Mesendoderm (in vitro differentiated cells): ENCODE data around the gene HMOX2.

Experiments used
- DNase-seq: peaks from one replicate; pipeline ENCODE4 v3.0.0; 2013
- H2AK5ac ChIP-seq: 2 replicates; pipeline ENCODE4 v1.6.1; 2013; ENCODE audit warnings: low read length, inconsistent platforms
- H2BK120ac ChIP-seq: 2 replicates; pipeline ENCODE4 v1.6.1; 2013; ENCODE audit warnings: low read depth, mild to moderate bottlenecking, low read length, moderate library complexity, mixed read lengths
- H2BK15ac ChIP-seq: replicated peaks from 2 replicates; pipeline ENCODE4 v1.6.1; 2013; ENCODE audit warnings: low read depth, mild to moderate bottlenecking, moderate library complexity
- H2BK5ac ChIP-seq: 2 replicates; pipeline ENCODE4 v1.6.1; 2013; ENCODE audit warnings: low read length, inconsistent platforms
- H3K18ac ChIP-seq: 2 replicates; pipeline ENCODE4 v1.6.1; 2013; ENCODE audit warnings: mild to moderate bottlenecking, low read length, mixed read lengths
- H3K23ac ChIP-seq: one replicate; pipeline ENCODE4 v1.6.1; 2013; ENCODE audit warnings: low read length
- H3K27ac ChIP-seq: 2 replicates; pipeline ENCODE4 v1.5.1; 2013; ENCODE audit warnings: low read depth, mild to moderate bottlenecking, inconsistent platforms, low read length, moderate library complexity
- H3K27me3 ChIP-seq: 2 replicates; pipeline ENCODE4 v1.6.1; 2013; ENCODE audit warnings: low read length, control low read depth, mild to moderate bottlenecking, inconsistent platforms; ENCODE audit not compliant: insufficient read depth, poor library complexity
- H3K36me3 ChIP-seq: 2 replicates; pipeline ENCODE4 v1.6.1; 2013; ENCODE audit warnings: low read length, inconsistent platforms; ENCODE audit not compliant: control insufficient read depth, insufficient read depth
- H3K4ac ChIP-seq: one replicate; pipeline ENCODE4 v1.6.1; 2013; ENCODE audit warnings: low read depth, mild to moderate bottlenecking, low read length, moderate library complexity
- H3K4me1 ChIP-seq: 2 replicates; pipeline ENCODE4 v1.6.1; 2013; ENCODE audit warnings: low read depth, low read length, inconsistent platforms; ENCODE audit not compliant: control insufficient read depth
- H3K4me2 ChIP-seq: 2 replicates; pipeline ENCODE4 v1.6.1; 2013; ENCODE audit warnings: low read length
- H3K4me3 ChIP-seq: 2 replicates; pipeline ENCODE4 v1.5.1; 2013; ENCODE audit warnings: mild to moderate bottlenecking, low read length
- H3K56ac ChIP-seq: one replicate; pipeline ENCODE4 v1.6.1; 2013; ENCODE audit warnings: low read length
- H3K79me1 ChIP-seq: 2 replicates; pipeline ENCODE4 v1.6.1; 2013; ENCODE audit warnings: low read length, inconsistent platforms
- H3K79me2 ChIP-seq: 2 replicates; pipeline ENCODE4 v1.6.1; 2013; ENCODE audit warnings: mild to moderate bottlenecking, low read length; ENCODE audit not compliant: control insufficient read depth, insufficient read depth
- H3K9ac ChIP-seq: 2 replicates; pipeline ENCODE4 v1.6.1; 2013; ENCODE audit warnings: low read length, inconsistent platforms
- H4K5ac ChIP-seq: one replicate; pipeline ENCODE4 v1.6.1; 2013; ENCODE audit warnings: low read length
- H4K8ac ChIP-seq: one replicate; pipeline ENCODE4 v1.6.1; 2013; ENCODE audit warnings: low read depth, mild to moderate bottlenecking, control low read depth, low read length, moderate library complexity
- WGBS: extraction: QIAGEN DNeasy Blood & Tissue Kit; methylation state at CpG from one replicate; pipeline ENCODE4 v1.1.7; 2013; ENCODE audit warnings: low lambda C conversion rate, missing lambda C conversion rate; ENCODE audit not compliant: insufficient coverage; ENCODE audit errors: extremely low coverage; 5-methylcytosine and 5-hydroxymethylcytosine counted together

HMOX2 gene

GRCh38 chr16:4514606-4515005, 38.4 kb downstream of the HMOX2 start:
- Histone ChIP-seq H3K9ac (no peak overlapping the region), H3K4me1 (no peaks in the 10 kb centered on the region), H3K56ac (no peak overlapping the region), H3K4me3 (no peak overlapping the region), H4K5ac (no peak overlapping the region), H3K79me1 (no peaks in the 10 kb centered on the region), H2AK5ac (no peak overlapping the region), H2BK5ac (no peak overlapping the region), H3K23ac (no peak overlapping the region), H4K8ac (no peak overlapping the region), H3K27me3 (no peaks in the 10 kb centered on the region), H3K4ac (no peak overlapping the region), H3K4me2 (no peak overlapping the region), H3K27ac (no peak overlapping the region), H2BK15ac (no peak overlapping the region), H3K18ac (no peak overlapping the region), H2BK120ac (no peak overlapping the region), H3K36me3 (peaks cover under 1% of the 10 kb centered on the region), H3K79me2 (no peaks in the 10 kb centered on the region)
- no CpG with 5 or more reads among the region's 7 CpGs for WGBS
- no peak for DNase-seq

DNA sequence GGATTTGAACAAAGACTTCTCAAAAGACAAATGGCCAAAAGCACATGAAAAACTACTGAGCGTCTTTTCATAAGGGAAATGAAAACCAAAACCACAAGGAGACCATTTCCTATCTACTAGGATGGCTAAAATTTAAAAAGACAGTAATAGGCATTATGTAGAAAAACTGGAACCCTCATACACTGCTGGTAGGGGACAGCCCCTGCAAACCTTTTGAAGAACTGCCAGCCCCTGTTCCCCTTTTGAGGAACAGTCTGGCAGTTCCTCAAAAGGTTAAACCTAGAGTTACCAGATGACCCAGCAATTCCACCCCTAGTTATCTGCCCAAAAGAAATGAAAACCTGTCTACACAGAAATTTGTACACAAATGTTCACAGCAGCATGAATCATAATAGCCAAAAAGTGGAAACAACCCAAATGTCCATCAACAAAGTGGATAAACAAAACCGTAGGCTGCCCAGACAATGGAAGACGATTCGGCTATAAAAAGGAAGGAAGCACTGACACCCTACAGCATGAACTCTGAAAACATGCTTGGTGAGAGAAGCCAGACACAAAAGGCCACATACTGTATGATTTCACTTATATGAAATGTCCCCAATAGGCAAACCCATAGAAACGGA, 39.5 kb downstream of the HMOX2 start:
- Histone ChIP-seq H3K23ac (no peak overlapping the region), H3K18ac (no peak overlapping the region), H3K4ac (no peak overlapping the region), H3K56ac (no peak overlapping the region), H3K79me2 (no peaks in the 10 kb centered on the region), H3K27ac (no peak overlapping the region), H3K27me3 (no peaks in the 10 kb centered on the region), H3K36me3 (no peaks in the 10 kb centered on the region), H3K4me3 (no peak overlapping the region), H4K8ac (no peak overlapping the region), H3K9ac (no peak overlapping the region), H2BK5ac (no peak overlapping the region), H3K79me1 (no peaks in the 10 kb centered on the region), H3K4me2 (no peak overlapping the region), H2BK120ac (no peak overlapping the region), H3K4me1 (no peaks in the 10 kb centered on the region), H2AK5ac (no peak overlapping the region), H2BK15ac (no peak overlapping the region), H4K5ac (no peak overlapping the region)
- DNase-seq: no peak
- no CpG with 5 or more reads among the region's 5 CpGs for WGBS

- Histone ChIP-seq H3K27me3 (no peaks in the 10 kb centered on the region), H3K79me2 (no peaks in the 10 kb centered on the region), H4K5ac (no peak overlapping the region), H2BK15ac (no peak overlapping the region), H3K56ac (no peak overlapping the region), H3K9ac (no peak overlapping the region), H3K36me3 (no peaks in the 10 kb centered on the region), H2BK5ac (no peak overlapping the region), H3K4ac (no peak overlapping the region), H3K79me1 (no peaks in the 10 kb centered on the region), H3K27ac (no peak overlapping the region), H3K4me1 (no peaks in the 10 kb centered on the region), H2BK120ac (no peak overlapping the region), H2AK5ac (no peak overlapping the region), H3K4me3 (no peak overlapping the region), H3K4me2 (no peak overlapping the region), H4K8ac (no peak overlapping the region), H3K18ac (no peak overlapping the region), H3K23ac (no peak overlapping the region)
- no CpG with 5 or more reads among the region's 12 CpGs for WGBS
- DNase-seq: peak; percentile 80
Measured at GRCh38 chr16:4517812-4518680, 41.8 kb downstream of the HMOX2 start.

DNA sequence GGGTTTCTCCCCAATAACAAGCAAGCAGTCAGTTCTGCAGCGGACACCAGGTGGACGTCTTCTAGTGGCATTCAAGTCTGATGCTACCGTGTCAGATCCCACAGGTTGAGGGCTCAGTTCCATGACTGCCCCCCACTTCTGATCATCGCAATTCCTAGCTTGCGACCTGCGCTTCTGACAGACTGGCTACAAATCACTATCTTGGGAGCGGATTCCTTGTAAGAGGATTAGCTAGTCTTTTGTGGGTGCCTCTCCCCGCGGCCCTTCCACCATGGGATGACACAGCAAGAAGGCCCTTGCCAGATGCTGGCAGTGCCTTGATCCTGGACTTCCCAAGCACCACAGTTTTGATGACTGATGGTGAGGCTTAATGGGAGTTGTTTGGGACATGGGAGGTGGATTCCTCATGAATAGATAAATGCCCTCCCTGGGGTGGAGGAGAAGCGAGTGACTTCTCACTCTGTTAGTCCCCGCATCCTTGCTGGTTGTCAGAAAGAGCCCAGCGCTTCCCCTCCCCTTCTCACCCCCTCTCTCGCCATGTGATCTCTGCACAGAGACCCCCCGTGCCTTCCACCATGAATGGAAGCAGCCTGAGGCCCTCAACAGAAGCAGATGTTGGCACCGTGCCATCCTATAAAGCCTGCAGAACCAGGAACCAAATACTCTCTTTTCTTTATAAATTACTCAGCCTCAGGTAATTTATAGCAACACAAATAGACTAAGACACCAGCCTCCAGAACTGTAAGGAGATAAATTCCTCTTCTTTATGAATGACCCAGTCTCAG, 43.3 kb downstream of the HMOX2 start:
- Histone ChIP-seq H3K4ac (no peak overlapping the region), H3K27me3 (no peaks in the 10 kb centered on the region), H3K27ac (no peak overlapping the region), H2BK15ac (no peak overlapping the region), H3K4me3 (no peak overlapping the region), H4K5ac (no peak overlapping the region), H2AK5ac (no peak overlapping the region), H3K23ac (no peak overlapping the region), H2BK120ac (no peak overlapping the region), H3K79me1 (no peaks in the 10 kb centered on the region), H3K56ac (no peak overlapping the region), H3K4me2 (no peak overlapping the region), H3K4me1 (no peaks in the 10 kb centered on the region), H3K79me2 (no peaks in the 10 kb centered on the region), H3K36me3 (no peaks in the 10 kb centered on the region), H3K9ac (no peak overlapping the region), H2BK5ac (no peak overlapping the region), H3K18ac (no peak overlapping the region), H4K8ac (no peak overlapping the region)
- WGBS: no CpG with 5 or more reads among the region's 15 CpGs
- no peak for DNase-seq

DNA sequence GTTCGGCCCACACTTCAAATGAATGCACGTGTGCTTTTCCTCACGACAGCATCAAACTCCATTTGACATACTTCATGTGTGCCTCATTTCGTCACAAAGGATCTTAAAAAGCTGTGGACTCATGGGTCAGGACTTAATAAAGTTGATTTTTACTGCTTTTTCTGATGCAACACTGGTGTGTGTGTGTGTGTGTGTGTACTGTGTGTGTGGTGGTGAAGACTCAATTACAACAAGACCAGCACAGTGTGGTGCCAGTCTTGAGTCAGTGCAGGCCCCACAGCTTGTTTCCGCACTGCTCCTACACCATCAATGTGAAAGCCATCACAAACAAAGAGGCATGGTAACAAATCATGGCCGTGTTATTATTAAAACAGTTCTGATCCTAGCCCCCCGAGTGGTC, 44.7 kb downstream of the HMOX2 start:
- Histone ChIP-seq H3K4me1 (no peaks in the 10 kb centered on the region), H3K36me3 (no peaks in the 10 kb centered on the region), H3K4me2 (no peak overlapping the region), H2AK5ac (no peak overlapping the region), H3K79me2 (no peaks in the 10 kb centered on the region), H3K9ac (no peak overlapping the region), H3K4ac (no peak overlapping the region), H3K18ac (no peak overlapping the region), H3K79me1 (peaks cover 2% of the 10 kb centered on the region), H2BK15ac (no peak overlapping the region), H2BK5ac (no peak overlapping the region), H3K56ac (no peak overlapping the region), H4K5ac (no peak overlapping the region), H3K4me3 (no peak overlapping the region), H3K23ac (no peak overlapping the region), H4K8ac (no peak overlapping the region), H3K27ac (no peak overlapping the region), H2BK120ac (no peak overlapping the region), H3K27me3 (no peaks in the 10 kb centered on the region)
- no peak for DNase-seq
- WGBS: no CpG with 5 or more reads among the region's 7 CpGs
